GM12878 (cell line): ENCODE results near the gene SLC22A6. TPM values are rescaled to one million over a fixed set of nuclear protein-coding genes. Genes with fewer than 3 reads are reported as not detected.

ENCODE experiments used
- ATAC-seq: fragments of 200-7000 bp; cut with Tn5 transposase; 3 replicates; pipeline ENCODE4 v1.9.1; 2020; ENCODE audit warnings: mild to moderate bottlenecking, moderate library complexity
- BruUV-seq: library from RNA; stranded (reverse); fragments of 400-500 nt; replicated peaks from 2 replicates; lab custom pipeline; 2021; lab: Mats Ljungman, UMichigan
- CTCF ChIA-PET: fragments of 300-600 bp; sonication (Branson Sonifier 250); formaldehyde crosslinking; extraction: SDS; loops from one replicate; lab custom pipeline; 2021; ENCODE audit warnings: inconsistent platforms; lab: Yijun Ruan, JAX
- POLR2A ChIA-PET: fragments of 350-600 bp; formaldehyde crosslinking; extraction: SDS; loops from one replicate; lab custom pipeline; 2021; ENCODE audit warnings: inconsistent platforms; lab: Charles Lee
- RAD21 ChIA-PET: fragments of 300-600 bp; sonication (Branson Sonifier 250); formaldehyde crosslinking; loops from one replicate; lab custom pipeline; 2023; ENCODE audit warnings: antibody characterized with exemption; ENCODE audit not compliant: unreplicated experiment; lab: Charles Lee
- SMC1A ChIA-PET: fragments of 300-600 bp; sonication (Branson Sonifier 250); formaldehyde crosslinking; loops from one replicate; lab custom pipeline; 2023; ENCODE audit not compliant: unreplicated experiment, uncharacterized antibody; lab: Charles Lee
- DNase-seq: peaks from one replicate; pipeline ENCODE4 v3.0.0-alpha.2; 2011; ENCODE audit warnings: low read depth, low spot score
- FAIRE-seq: peaks from 3 replicates; lab custom pipeline; 2011; peaks lifted over from hg19 to GRCh38; lab: Jason Lieb, UNC
- H2AFZ ChIP-seq: 2 replicates; pipeline ENCODE4 v1.6.0; 2011; ENCODE audit warnings: low read depth, low read length, control low read depth; ENCODE audit not compliant: control insufficient read depth
- H3K27ac ChIP-seq: 2 replicates; pipeline ENCODE4 v1.5.1; 2011; ENCODE audit warnings: control low read depth; ENCODE audit not compliant: control insufficient read depth, insufficient read depth
- H3K27me3 ChIP-seq, 2 experiments: replicated peaks in 1 of 2; 2 replicates each; pipeline versions ENCODE4 v1.6.0 to v1.6.1; 2011; ENCODE audit warnings: low read length in 1 of 2; ENCODE audit not compliant: control insufficient read depth in 2 of 2, insufficient read depth in 2 of 2
- H3K36me3 ChIP-seq, 2 experiments: 2 replicates each; pipeline ENCODE4 v1.5.1; 2011; ENCODE audit warnings: low read length in 1 of 2; ENCODE audit not compliant: control insufficient read depth in 2 of 2, insufficient read depth in 2 of 2
- H3K4me1 ChIP-seq: 2 replicates; pipeline ENCODE4 v1.6.1; 2011; ENCODE audit warnings: mild to moderate bottlenecking, low read length, moderate library complexity, mixed read lengths; ENCODE audit not compliant: control insufficient read depth, insufficient read depth
- H3K4me2 ChIP-seq: 2 replicates; pipeline ENCODE4 v1.6.0; 2011; ENCODE audit warnings: control low read depth; ENCODE audit not compliant: control insufficient read depth, insufficient read depth
- H3K4me3 ChIP-seq: fragments of 200-600 bp; sonication (generic); 2 replicates; pipeline ENCODE4 v1.5.1; 2016
- H3K79me2 ChIP-seq: 2 replicates; pipeline ENCODE4 v1.6.0; 2011; ENCODE audit warnings: low read length; ENCODE audit not compliant: control insufficient read depth, insufficient read depth
- H3K9ac ChIP-seq: 2 replicates; pipeline ENCODE4 v1.8.0; 2011; ENCODE audit warnings: low read length, control low read depth, mixed read lengths; ENCODE audit not compliant: control insufficient read depth, insufficient read depth
- H3K9me3 ChIP-seq: replicated peaks from 3 replicates; pipeline ENCODE4 v1.5.1; 2011; ENCODE audit warnings: mild to moderate bottlenecking, low read length; ENCODE audit not compliant: control insufficient read depth, insufficient read depth
- H4K20me1 ChIP-seq: 2 replicates; pipeline ENCODE4 v1.6.0; 2011; ENCODE audit not compliant: control insufficient read depth, insufficient read depth
- CEBPB ChIP-seq, 2 experiments: fragments of 150-350 bp in 1 of 2; IDR thresholded peaks; 2 replicates each; pipeline ENCODE4 v1.6.1; 2012 to 2014; ENCODE audit warnings: low read depth in 2 of 2, low read length in 2 of 2, borderline replicate concordance in 1 of 2, inconsistent platforms in 1 of 2
- ELK1 ChIP-seq: IDR thresholded peaks from 2 replicates; pipeline ENCODE4 v1.6.1; 2012; ENCODE audit warnings: low read depth, low read length, improper control_type of control experiment
- FOXK2 ChIP-seq: fragments of 450-650 bp; IDR thresholded peaks from 2 replicates; pipeline ENCODE4 v1.6.1; 2017; ENCODE audit warnings: mild to moderate bottlenecking, moderate library complexity
- HCFC1 ChIP-seq: fragments of 150-350 bp; IDR thresholded peaks from 2 replicates; pipeline ENCODE4 v1.6.1; 2014; ENCODE audit warnings: low read length
- IKZF2 ChIP-seq, 2 experiments: fragments of 450-650 bp; IDR thresholded peaks; 2 replicates each; pipeline ENCODE4 v1.6.1; 2017; ENCODE audit warnings: mild to moderate bottlenecking in 2 of 2, moderate library complexity in 2 of 2
- NFXL1 ChIP-seq: fragments of 450-650 bp; IDR thresholded peaks from 2 replicates; pipeline ENCODE4 v1.6.1; 2017; ENCODE audit warnings: antibody characterized with exemption, mild to moderate bottlenecking, borderline replicate concordance
- PBX3 ChIP-seq: IDR thresholded peaks from 2 replicates; pipeline ENCODE4 v1.6.1; 2011; ENCODE audit warnings: mild to moderate bottlenecking, low read depth, low read length, moderate library complexity; ENCODE audit not compliant: insufficient replicate concordance
- PML ChIP-seq: IDR thresholded peaks from 2 replicates; pipeline ENCODE4 v1.6.1; 2012; ENCODE audit warnings: low read length, inconsistent platforms
- POLR2A ChIP-seq: IDR thresholded peaks from 2 replicates; pipeline ENCODE4 v1.6.1; 2011; ENCODE audit warnings: low read depth, mild to moderate bottlenecking, low read length
- WGBS: methylation state at CpG from one replicate; pipeline ENCODE4 v1.1.6; 2016; ENCODE audit warnings: low lambda C conversion rate; ENCODE audit not compliant: insufficient replicate concordance, insufficient coverage; ENCODE audit errors: missing lambda C conversion rate; 5-methylcytosine and 5-hydroxymethylcytosine counted together
- in situ Hi-C: fragments of 300-500 bp; cut with MboI; formaldehyde crosslinking; loops from 9 replicates; pipeline ENCODE4 v1.14.3; 2018; ENCODE audit warnings: mixed read lengths
- intact Hi-C: fragments of 100-400 bp; cut with micrococcal nuclease; formaldehyde crosslinking; loops from one replicate; pipeline ENCODE4 v1.14.2; 2022; ENCODE audit not compliant: unreplicated experiment
- polyA plus RNA-seq, 11 experiments: library from polyadenylated mRNA; depleted of rRNA in 4 of 11; unstranded in 6 of 11; stranded (reverse) in 5 of 11; fragments of >200 nt; fragmentation: Nextera tagmentation in 4 of 11; fragmentation: Illumina TruSeq in 1 of 11; extraction: Ambion mirVana in 4 of 11; extraction: Trizol in 1 of 11; gene quantifications; 1 replicate in 1 of 11; 2 replicates in 10 of 11; pipeline versions ENCODE4 v1.2.1 to v1.2.3, GENCODE V29; 2011 to 2016; ENCODE audit warnings: inconsistent platforms in 2 of 11, missing spikeins in 2 of 11, low read depth in 1 of 11
- total RNA-seq, 4 experiments: library from RNA; depleted of rRNA in 3 of 4; stranded (reverse); fragments of >200 nt in 3 of 4; fragmentation: Illumina TruSeq in 1 of 4; extraction: Trizol in 1 of 4; gene quantifications; 2 replicates each; pipeline versions ENCODE4 v1.2.1 to v1.2.3, GENCODE V29; 2013 to 2021

Gene SLC22A6
- total and polyA plus RNA-seq, 10 of the 15 experiments (the other 5 are each of a cell fraction or from before 2014, with no cell fraction given) = not detected

- intact Hi-C loops (no loop called here), in situ Hi-C loops (no loop called here)
- Histone ChIP-seq H3K27me3 (peaks cover 2 to 3% of the 10 kb centered on the region in 2 experiments; a peak in 3 of 4 replicates), H3K9ac (no peak overlapping the region), H3K36me3 (no peaks in the 10 kb centered on the region), H3K27ac (no peak overlapping the region), H3K4me3 (no peak overlapping the region), H4K20me1 (no peaks in the 10 kb centered on the region), H3K4me1 (no peaks in the 10 kb centered on the region), H3K79me2 (no peaks in the 10 kb centered on the region), H3K9me3 (no peaks in the 10 kb centered on the region)
- ChIA-PET RAD21 (no interaction called here), SMC1A (no interaction called here), CTCF (no interaction called here), POLR2A (no interaction called here)
- no peak for ATAC-seq
- no peak for FAIRE-seq
- no peak for TF ChIP-seq IKZF2 (IDR thresholded peaks at IDR 0.05)
- TF ChIP-seq PBX3 = no peak
- TF ChIP-seq NFXL1 = no peak
- no peak for TF ChIP-seq POLR2A
- no peak for TF ChIP-seq FOXK2
- no peak for TF ChIP-seq PML
- TF ChIP-seq HCFC1 = no peak
- no peak for TF ChIP-seq CEBPB (IDR thresholded peaks at IDR 0.05; ENCODE audit: borderline replicate concordance in 1 of 2, low read depth in 2 of 2, low read length in 2 of 2)
- no peak for TF ChIP-seq ELK1
- TF ChIP-seq, all 136 proteins: peak for 0
- WGBS = 0% methylated on average over 1 of the region's 1 CpG
- no peak overlapping the region for H2AFZ ChIP-seq
- no peak overlapping the region for H3K4me2 ChIP-seq
- DNase-seq = no peak
- no TSS peak for BruUV-seq
These were observed 50.3 kb downstream of the SLC22A6 start for GRCh38 chr11:62934496-62934785.
